ENCODE data around the gene MT3. TPM values are rescaled to one million over a fixed set of nuclear protein-coding genes. Genes with fewer than 3 reads are reported as not detected.

The MT3 gene
- total RNA-seq, 2 experiments from 2014 or later = 1.8 to 2.5 TPM

GRCh38 chr16:56607675-56608042 lies 18.3 kb downstream of the MT3 start:
- ChIA-PET POLR2A (interaction anchor here (1.4 to 7.4 kb wide), 4 partner anchors 11 to 75 kb away, joined by 4 to 96 read pairs (median 18); partner anchors contain the start of genes MT1E and MT1X), CTCF (no interaction called here)
- Mint-ChIP-seq H3K9me3 (no peaks in the 10 kb centered on the region), H3K36me3 (ENCODE audit: low read depth) (no peaks in the 10 kb centered on the region), H3K27ac (peak overlapping the region; percentile 53), H3K27me3 (peaks cover 2% of the 10 kb centered on the region), H3K4me3 (peak overlapping the region; percentile 93), H3K4me1 (peaks cover 43% of the 10 kb centered on the region)
- no peak for DNase-seq

DNA sequence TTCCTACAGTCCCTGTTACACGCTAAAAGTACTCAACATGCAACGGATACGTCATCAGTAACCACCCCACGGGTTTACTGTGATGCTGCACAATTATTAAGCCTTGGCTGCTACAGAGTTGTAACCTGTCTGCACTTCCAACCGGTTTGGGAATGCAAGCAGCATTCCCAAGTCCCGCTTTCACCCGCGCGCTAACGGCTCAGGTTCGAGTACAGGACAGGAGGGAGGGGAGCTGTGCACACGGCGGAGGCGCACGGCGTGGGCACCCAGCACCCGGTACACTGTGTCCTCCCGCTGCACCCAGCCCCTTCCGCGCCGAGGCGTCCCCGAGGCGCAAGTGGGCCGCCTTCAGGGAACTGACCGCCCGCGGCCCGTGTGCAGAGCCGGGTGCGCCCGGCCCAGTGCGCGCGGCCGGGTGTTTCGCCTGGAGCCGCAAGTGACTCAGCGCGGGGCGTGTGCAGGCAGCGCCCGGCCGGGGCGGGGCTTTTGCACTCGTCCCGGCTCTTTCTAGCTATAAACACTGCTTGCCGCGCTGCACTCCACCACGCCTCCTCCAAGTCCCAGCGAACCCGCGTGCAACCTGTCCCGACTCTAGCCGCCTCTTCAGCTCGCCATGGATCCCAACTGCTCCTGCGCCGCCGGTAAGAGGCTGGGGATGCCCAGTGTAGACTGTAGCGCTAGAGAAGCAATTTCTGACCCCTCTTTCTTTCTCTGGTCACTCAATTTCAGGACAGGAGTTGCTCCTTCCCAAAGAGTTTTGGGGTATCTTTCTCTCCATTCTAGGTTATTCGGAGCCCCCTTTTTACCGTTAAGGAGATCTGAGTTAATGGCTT lies 18.9 kb downstream of the MT3 start, which contains the start of gene MT2A:
Gene MT2A, plus strand, starts transcription at position 542 of the 833 bp plus-strand sequence. Its CDS starts 72 bp downstream, at position 614.
- peak within 1 kb of the TSS; percentile 93 for H3K4me3 Mint-ChIP-seq
- ChIA-PET CTCF (interaction anchor here (0.6 to 3.4 kb wide), 5 partner anchors 10 to 94 kb away, joined by 3 to 12 read pairs (median 9); partner anchors contain the start of gene MT1E), POLR2A (interaction anchor here (0.7 to 7.4 kb wide), 10 partner anchors 10 to 324 kb away, joined by 3 to 96 read pairs (median 4); partner anchors contain the start of genes HERPUD1, MT1E and MT1X)
- peaks cover 2% of the 10 kb centered on the region for H3K27me3 Mint-ChIP-seq
- H3K4me1 Mint-ChIP-seq = peaks cover 43% of the 10 kb centered on the region
- H3K36me3 Mint-ChIP-seq (ENCODE audit: low read depth) = no peaks in the 10 kb centered on the region
- H3K9me3 Mint-ChIP-seq = no peaks in the 10 kb centered on the region
- peak within 1 kb of the TSS; percentile 78 for H3K27ac Mint-ChIP-seq
- DNase-seq = peak; percentile 93

GRCh38 chr16:56608876-56609462 lies 19.6 kb downstream of the MT3 start:
- POLR2A ChIA-PET = interaction anchor here (0.8 to 7.4 kb wide), 11 partner anchors 9 to 323 kb away, joined by 3 to 96 read pairs (median 4); partner anchors contain the start of genes HERPUD1, MT1E and MT1X
- Mint-ChIP-seq H3K27me3 (peaks cover 2% of the 10 kb centered on the region), H3K27ac (peak overlapping the region; percentile 78), H3K36me3 (ENCODE audit: low read depth) (no peaks in the 10 kb centered on the region), H3K4me3 (peak overlapping the region; percentile 93), H3K4me1 (peaks cover 44% of the 10 kb centered on the region), H3K9me3 (no peaks in the 10 kb centered on the region)
- DNase-seq = no peak
- CTCF ChIA-PET = interaction anchor here (0.9 to 3.4 kb wide), 7 partner anchors 16 to 93 kb away, joined by 3 to 12 read pairs (median 6); partner anchors contain the start of genes MT1E and MT1X

GRCh38 chr16:56609463-56609921 lies 20.2 kb downstream of the MT3 start:
- Mint-ChIP-seq H3K9me3 (no peaks in the 10 kb centered on the region), H3K27me3 (peaks cover 2% of the 10 kb centered on the region), H3K27ac (peak overlapping the region; percentile 78), H3K4me3 (peak overlapping the region; percentile 93), H3K36me3 (ENCODE audit: low read depth) (no peaks in the 10 kb centered on the region), H3K4me1 (peaks cover 49% of the 10 kb centered on the region)
- POLR2A ChIA-PET = interaction anchor here (0.8 to 7.4 kb wide), 9 partner anchors 9 to 322 kb away, joined by 3 to 96 read pairs (median 4); partner anchors contain the start of genes HERPUD1, MT1E and MT1X
- peak; percentile 67 for DNase-seq
- CTCF ChIA-PET = interaction anchor here (0.9 to 3.4 kb wide), 6 partner anchors 8 to 93 kb away, joined by 3 to 12 read pairs (median 8); partner anchors contain the start of genes MT1E and MT1X

DNA sequence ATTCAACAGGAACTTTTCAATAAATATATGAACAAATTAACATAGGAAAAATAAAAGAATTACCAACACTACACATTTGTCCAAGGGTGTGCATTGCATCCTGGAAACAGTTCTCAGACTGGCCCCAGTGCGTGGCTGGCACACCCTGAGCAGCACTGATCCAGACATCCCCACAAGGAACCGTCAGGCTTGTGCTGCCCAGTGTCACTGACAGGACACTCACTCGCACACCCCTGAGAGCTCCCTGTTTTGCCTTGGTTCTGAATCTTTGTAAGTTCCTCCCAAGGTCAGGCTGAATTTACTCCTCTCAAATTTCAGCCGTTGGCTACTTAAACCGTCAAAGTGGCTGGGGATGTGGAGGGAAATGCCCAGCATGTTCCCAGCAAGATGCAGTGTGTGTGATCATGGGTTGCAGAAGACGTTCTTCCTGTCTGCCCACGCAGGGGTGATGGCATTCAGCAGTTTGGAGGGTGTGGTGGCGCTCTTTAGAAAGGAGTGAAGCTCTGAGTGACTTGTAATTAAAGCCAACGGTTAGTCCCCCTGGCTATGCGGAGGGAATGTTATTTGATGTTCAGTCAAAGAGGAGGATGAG lies 20.8 kb downstream of the MT3 start:
- Mint-ChIP-seq H3K27me3 (no peaks in the 10 kb centered on the region), H3K4me1 (peaks cover 56% of the 10 kb centered on the region), H3K27ac (peak overlapping the region; percentile 78), H3K4me3 (peak overlapping the region; percentile 93), H3K36me3 (ENCODE audit: low read depth) (no peaks in the 10 kb centered on the region), H3K9me3 (no peaks in the 10 kb centered on the region)
- ChIA-PET CTCF (interaction anchor here (0.9 to 3.4 kb wide), 6 partner anchors 9 to 92 kb away, joined by 3 to 12 read pairs (median 8); partner anchors contain the start of genes MT1E and MT1X), POLR2A (interaction anchor here (1.2 to 7.4 kb wide), 6 partner anchors 15 to 322 kb away, joined by 3 to 96 read pairs (median 4); partner anchors contain the start of genes HERPUD1, MT1E and MT1X)
- DNase-seq = peak; percentile 54

- DNase-seq = no peak
- H3K27ac Mint-ChIP-seq = peak overlapping the region; percentile 24
- no peaks in the 10 kb centered on the region for H3K36me3 Mint-ChIP-seq (ENCODE audit: low read depth)
- peaks cover 58% of the 10 kb centered on the region for H3K4me1 Mint-ChIP-seq
- no peaks in the 10 kb centered on the region for H3K9me3 Mint-ChIP-seq
- POLR2A ChIA-PET = interaction anchor here (1.2 to 7.4 kb wide), 5 partner anchors 15 to 113 kb away, joined by 3 to 96 read pairs (median 5); partner anchors contain the start of genes MT1E and MT1X
- CTCF ChIA-PET = interaction anchor here (1.7 to 3.4 kb wide), 3 partner anchors 10 to 92 kb away, joined by 9 to 11 read pairs (median 10); no protein-coding TSS in a partner anchor
- no peaks in the 10 kb centered on the region for H3K27me3 Mint-ChIP-seq
- peak overlapping the region; percentile 12 for H3K4me3 Mint-ChIP-seq
Observed at GRCh38 chr16:56610609-56611111, 21.3 kb downstream of the MT3 start.

- no peak overlapping the region for H3K27ac Mint-ChIP-seq
- ChIA-PET CTCF (interaction anchor here (1.7 to 3.4 kb wide), 4 partner anchors 10 to 91 kb away, joined by 8 to 11 read pairs (median 10); partner anchors contain the start of gene MT1E), POLR2A (interaction anchor here (1.8 to 7.4 kb wide), 3 partner anchors 14 to 71 kb away, joined by 5 to 96 read pairs (median 17); partner anchors contain the start of genes MT1E and MT1X)
- no peak overlapping the region for H3K4me3 Mint-ChIP-seq
- DNase-seq = no peak
- peaks cover 58% of the 10 kb centered on the region for H3K4me1 Mint-ChIP-seq
- peaks cover under 1% of the 10 kb centered on the region for H3K27me3 Mint-ChIP-seq
- no peaks in the 10 kb centered on the region for H3K36me3 Mint-ChIP-seq (ENCODE audit: low read depth)
- H3K9me3 Mint-ChIP-seq = no peaks in the 10 kb centered on the region
Observed at GRCh38 chr16:56611281-56611833, 22.0 kb downstream of the MT3 start.

GRCh38 chr16:56613706-56614105 lies 24.4 kb downstream of the MT3 start:
- H3K27ac Mint-ChIP-seq = no peak overlapping the region
- POLR2A ChIA-PET = interaction anchor here (3.1 to 4.1 kb wide), 2 partner anchors 12 to 69 kb away, joined by 12 to 17 read pairs; partner anchors contain the start of genes MT1E and MT1X
- H3K9me3 Mint-ChIP-seq = no peaks in the 10 kb centered on the region
- H3K27me3 Mint-ChIP-seq = peaks cover 19% of the 10 kb centered on the region
- no peak for DNase-seq
- H3K4me1 Mint-ChIP-seq = peaks cover 53% of the 10 kb centered on the region
- CTCF ChIA-PET = interaction anchor here (1.2 to 2.6 kb wide), 3 partner anchors 12 to 37 kb away, joined by 4 to 8 read pairs (median 4); partner anchors contain the start of gene MT1E
- H3K36me3 Mint-ChIP-seq (ENCODE audit: low read depth) = no peaks in the 10 kb centered on the region
- no peak overlapping the region for H3K4me3 Mint-ChIP-seq

GRCh38 chr16:56614549-56614991 lies 25.2 kb downstream of the MT3 start:
- ChIA-PET POLR2A (interaction anchor here (3.1 kb wide), 1 partner anchor 11 kb away, joined by 12 read pairs; the partner anchor contains the start of gene MT1E), CTCF (no interaction called here)
- DNase-seq = no peak
- no peaks in the 10 kb centered on the region for H3K36me3 Mint-ChIP-seq (ENCODE audit: low read depth)
- peaks cover 45% of the 10 kb centered on the region for H3K4me1 Mint-ChIP-seq
- H3K27ac Mint-ChIP-seq = no peak overlapping the region
- peaks cover 26% of the 10 kb centered on the region for H3K27me3 Mint-ChIP-seq
- H3K9me3 Mint-ChIP-seq = no peaks in the 10 kb centered on the region
- no peak overlapping the region for H3K4me3 Mint-ChIP-seq

GRCh38 chr16:56615353-56615752 lies 26.0 kb downstream of the MT3 start:
- Mint-ChIP-seq H3K9me3 (no peaks in the 10 kb centered on the region), H3K4me1 (peaks cover 38% of the 10 kb centered on the region), H3K36me3 (ENCODE audit: low read depth) (no peaks in the 10 kb centered on the region), H3K4me3 (no peak overlapping the region), H3K27ac (no peak overlapping the region), H3K27me3 (peaks cover 30% of the 10 kb centered on the region)
- no peak for DNase-seq
- POLR2A ChIA-PET = interaction anchor here (3.1 kb wide), 1 partner anchor 10 kb away, joined by 12 read pairs; the partner anchor contains the start of gene MT1E
- CTCF ChIA-PET = no interaction called here

- H3K9me3 Mint-ChIP-seq = no peaks in the 10 kb centered on the region
- no peaks in the 10 kb centered on the region for H3K36me3 Mint-ChIP-seq (ENCODE audit: low read depth)
- H3K27ac Mint-ChIP-seq = no peak overlapping the region
- peaks cover 28% of the 10 kb centered on the region for H3K4me1 Mint-ChIP-seq
- POLR2A ChIA-PET = interaction anchor here (0.9 to 1.4 kb wide), 2 partner anchors 10 to 14 kb away, joined by 3 to 5 read pairs; no protein-coding TSS in a partner anchor
- CTCF ChIA-PET = no interaction called here
- peaks cover 31% of the 10 kb centered on the region for H3K27me3 Mint-ChIP-seq
- H3K4me3 Mint-ChIP-seq = no peak overlapping the region
- DNase-seq = no peak
Observed at GRCh38 chr16:56616608-56617211, 27.4 kb downstream of the MT3 start.
